ENCODE data around the gene SAP30BP.

The SAP30BP gene

DNA sequence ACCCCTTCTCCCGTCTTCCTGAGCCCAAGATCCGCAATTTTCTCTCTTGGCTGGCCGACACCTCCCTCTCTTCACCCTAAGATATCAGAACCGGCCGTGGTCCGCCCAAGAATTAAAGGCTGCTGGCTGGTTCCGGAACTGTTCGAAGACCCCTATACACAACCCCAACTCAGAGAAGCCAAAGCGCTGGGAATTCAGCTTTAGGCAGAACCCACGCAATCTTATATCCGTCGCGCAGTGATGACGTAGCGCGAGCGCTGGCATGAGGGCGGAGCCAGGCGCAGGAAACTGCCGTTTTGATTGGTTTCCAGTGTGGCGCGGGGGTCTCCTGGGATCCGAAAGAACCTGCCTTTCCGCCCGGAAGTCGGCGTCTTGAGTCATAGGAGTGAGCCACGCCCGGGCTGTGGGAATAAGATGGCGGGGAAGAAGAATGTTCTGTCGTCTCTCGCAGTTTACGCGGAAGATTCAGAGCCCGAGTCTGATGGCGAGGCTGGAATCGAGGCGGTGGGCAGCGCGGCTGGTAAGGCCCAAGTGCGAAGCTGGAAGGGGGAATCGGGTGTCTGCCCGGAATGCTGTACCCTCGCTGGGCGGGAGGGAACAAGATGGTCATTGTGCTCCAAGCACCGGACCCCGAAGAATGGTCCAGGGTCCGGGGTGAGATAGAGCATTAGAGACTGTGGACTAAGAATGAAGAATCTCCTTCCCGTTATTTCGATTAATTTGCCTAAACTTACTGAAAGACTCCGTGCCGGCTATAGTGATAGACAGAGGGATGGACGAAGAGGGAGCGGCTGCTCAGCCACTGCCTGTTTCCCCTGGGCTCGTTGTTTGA is at the start of gene SAP30BP, which contains the start of gene RECQL5:
Gene SAP30BP, plus strand, starts transcription at position 380 of the 832 bp plus-strand sequence. Its CDS starts 35 bp downstream, at position 415.
Gene RECQL5, minus strand, starts transcription at position 196 of the 832 bp plus-strand sequence. CDS start 597 bp downstream, outside the sequence.
- H4K20me1 ChIP-seq (ENCODE audit: control insufficient read depth, insufficient read depth, low read depth, low read length), result no peaks in the 10 kb centered on the region
- H3K4me1 ChIP-seq (ENCODE audit: control insufficient read depth, low read length), result peaks cover 46% of the 10 kb centered on the region
- peak within 1 kb of the TSS; percentile 97 for H3K4me3 ChIP-seq (ENCODE audit: low read length)
- H3K79me2 ChIP-seq (ENCODE audit: control insufficient read depth, low read length), result peaks cover 79% of the 10 kb centered on the region
- no peaks in the 10 kb centered on the region for H3K9me3 ChIP-seq (ENCODE audit: control insufficient read depth, insufficient read depth, low read length)
- H3K4me2 ChIP-seq (ENCODE audit: low read length), result peak within 1 kb of the TSS; percentile 86
- H3K27ac ChIP-seq (ENCODE audit: low read depth, low read length), result peak within 1 kb of the TSS; percentile 98
- H3K9me2 ChIP-seq (replicated peaks; ENCODE audit: control insufficient read depth, low read length), result no peaks in the 10 kb centered on the region
- peaks cover 74% of the 10 kb centered on the region for H3K36me3 ChIP-seq (ENCODE audit: control insufficient read depth, low read length)
- no peaks in the 10 kb centered on the region for H3K27me3 ChIP-seq (ENCODE audit: control insufficient read depth, low read length)
- H3F3A ChIP-seq (ENCODE audit: control insufficient read depth, insufficient read depth), result peaks cover 36% of the 10 kb centered on the region
- no peak for TF ChIP-seq EZH2phosphoT487 (IDR thresholded peaks at IDR 0.05; ENCODE audit: borderline replicate concordance, low read length)
- TF ChIP-seq, protein P1, sequence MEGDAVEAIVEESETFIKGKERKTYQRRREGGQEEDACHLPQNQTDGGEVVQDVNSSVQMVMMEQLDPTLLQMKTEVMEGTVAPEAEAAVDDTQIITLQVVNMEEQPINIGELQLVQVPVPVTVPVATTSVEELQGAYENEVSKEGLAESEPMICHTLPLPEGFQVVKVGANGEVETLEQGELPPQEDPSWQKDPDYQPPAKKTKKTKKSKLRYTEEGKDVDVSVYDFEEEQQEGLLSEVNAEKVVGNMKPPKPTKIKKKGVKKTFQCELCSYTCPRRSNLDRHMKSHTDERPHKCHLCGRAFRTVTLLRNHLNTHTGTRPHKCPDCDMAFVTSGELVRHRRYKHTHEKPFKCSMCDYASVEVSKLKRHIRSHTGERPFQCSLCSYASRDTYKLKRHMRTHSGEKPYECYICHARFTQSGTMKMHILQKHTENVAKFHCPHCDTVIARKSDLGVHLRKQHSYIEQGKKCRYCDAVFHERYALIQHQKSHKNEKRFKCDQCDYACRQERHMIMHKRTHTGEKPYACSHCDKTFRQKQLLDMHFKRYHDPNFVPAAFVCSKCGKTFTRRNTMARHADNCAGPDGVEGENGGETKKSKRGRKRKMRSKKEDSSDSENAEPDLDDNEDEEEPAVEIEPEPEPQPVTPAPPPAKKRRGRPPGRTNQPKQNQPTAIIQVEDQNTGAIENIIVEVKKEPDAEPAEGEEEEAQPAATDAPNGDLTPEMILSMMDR (IDR thresholded peaks at IDR 0.05; ENCODE audit: low read depth, low read length, poor library complexity, severe bottlenecking), result no peak

DNA sequence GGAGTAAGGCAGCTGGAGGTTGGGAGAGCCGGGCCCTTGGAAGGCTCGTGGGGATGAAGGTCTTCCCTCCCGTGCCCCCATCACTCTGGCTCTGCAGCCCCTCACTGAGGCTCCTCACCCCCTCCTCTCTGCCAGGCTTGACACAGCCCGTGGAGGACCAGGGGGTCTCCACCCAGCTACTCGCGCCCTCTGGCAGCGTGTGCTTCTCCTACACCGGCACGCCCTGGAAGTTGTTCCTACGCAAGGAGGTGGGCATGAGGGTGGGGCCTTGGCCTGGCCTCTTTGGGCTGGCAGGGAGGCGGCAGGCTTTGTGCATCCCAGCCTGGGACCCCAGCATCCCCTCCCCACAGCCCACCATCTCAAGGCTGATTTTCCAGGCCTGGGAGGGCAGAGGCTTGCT is 49.5 kb upstream of the SAP30BP start:
- no peaks in the 10 kb centered on the region for H3K9me3 ChIP-seq (ENCODE audit: control insufficient read depth, insufficient read depth, low read length)
- H3K79me2 ChIP-seq (ENCODE audit: control insufficient read depth, low read length), result no peaks in the 10 kb centered on the region
- H3K27me3 ChIP-seq (ENCODE audit: control insufficient read depth, low read length), result no peaks in the 10 kb centered on the region
- no peaks in the 10 kb centered on the region for H3K36me3 ChIP-seq (ENCODE audit: control insufficient read depth, low read length)
- no peaks in the 10 kb centered on the region for H3F3A ChIP-seq (ENCODE audit: control insufficient read depth, insufficient read depth)
- H3K4me2 ChIP-seq (ENCODE audit: low read length), result no peak overlapping the region
- TF ChIP-seq EZH2phosphoT487 (IDR thresholded peaks at IDR 0.05; ENCODE audit: borderline replicate concordance, low read length), result no peak
- TF ChIP-seq, protein P1 (IDR thresholded peaks at IDR 0.05; ENCODE audit: low read depth, low read length, poor library complexity, severe bottlenecking), result no peak
- no peaks in the 10 kb centered on the region for H3K4me1 ChIP-seq (ENCODE audit: control insufficient read depth, low read length)
- H4K20me1 ChIP-seq (ENCODE audit: control insufficient read depth, insufficient read depth, low read depth, low read length), result no peaks in the 10 kb centered on the region
- H3K9me2 ChIP-seq (replicated peaks; ENCODE audit: control insufficient read depth, low read length), result no peaks in the 10 kb centered on the region
- no peak overlapping the region for H3K27ac ChIP-seq (ENCODE audit: low read depth, low read length)
- H3K4me3 ChIP-seq (ENCODE audit: low read length), result no peak overlapping the region

DNA sequence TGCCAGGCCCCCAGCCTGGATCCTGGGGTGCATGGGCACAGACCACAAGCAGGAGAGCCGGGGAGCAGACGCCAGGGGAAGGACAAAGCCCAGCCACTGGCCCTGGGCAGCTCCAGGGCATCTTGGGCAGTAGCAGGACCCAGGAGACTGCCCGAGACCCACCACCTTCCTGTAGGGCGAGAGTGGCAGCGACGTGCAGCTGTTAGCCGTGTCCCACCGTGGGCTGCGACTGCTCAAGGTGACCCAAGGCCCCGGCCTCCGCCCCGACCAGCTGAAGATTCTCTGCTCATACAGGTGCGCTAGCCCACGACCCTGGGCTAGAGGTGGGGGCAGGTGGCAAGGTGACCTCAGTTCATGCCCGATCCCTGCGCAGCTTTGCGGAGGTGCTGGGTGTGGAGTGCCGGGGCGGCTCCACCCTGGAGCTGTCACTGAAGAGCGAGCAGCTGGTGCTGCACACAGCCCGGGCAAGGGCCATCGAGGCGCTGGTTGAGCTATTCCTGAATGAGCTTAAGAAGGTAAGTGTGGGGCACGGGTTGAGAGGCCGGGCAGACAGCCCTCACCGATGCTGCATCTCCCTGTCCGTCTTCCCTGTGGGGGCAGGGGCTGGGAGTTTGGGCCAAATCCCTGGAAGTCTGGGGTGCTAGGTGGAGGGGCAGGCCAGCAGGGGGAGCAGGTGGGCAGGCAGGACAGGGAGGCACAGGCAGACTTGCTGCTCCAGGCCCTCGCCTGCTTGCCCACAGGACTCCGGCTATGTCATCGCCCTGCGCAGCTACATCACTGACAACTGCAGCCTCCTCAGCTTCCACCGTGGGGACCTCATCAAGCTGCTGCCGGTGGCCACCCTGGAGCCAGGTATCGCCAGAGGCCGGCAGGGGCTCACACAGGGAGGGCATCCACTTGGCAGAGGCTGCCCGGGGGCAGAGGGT is 47.4 kb upstream of the SAP30BP start:
- no peak overlapping the region for H3K4me3 ChIP-seq (ENCODE audit: low read length)
- H3K27ac ChIP-seq (ENCODE audit: low read depth, low read length), result no peak overlapping the region
- no peaks in the 10 kb centered on the region for H3K9me3 ChIP-seq (ENCODE audit: control insufficient read depth, insufficient read depth, low read length)
- H3K27me3 ChIP-seq (ENCODE audit: control insufficient read depth, low read length), result no peaks in the 10 kb centered on the region
- H3F3A ChIP-seq (ENCODE audit: control insufficient read depth, insufficient read depth), result no peaks in the 10 kb centered on the region
- H3K9me2 ChIP-seq (replicated peaks; ENCODE audit: control insufficient read depth, low read length), result no peaks in the 10 kb centered on the region
- H3K36me3 ChIP-seq (ENCODE audit: control insufficient read depth, low read length), result no peaks in the 10 kb centered on the region
- H3K4me1 ChIP-seq (ENCODE audit: control insufficient read depth, low read length), result no peaks in the 10 kb centered on the region
- TF ChIP-seq EZH2phosphoT487 (IDR thresholded peaks at IDR 0.05; ENCODE audit: borderline replicate concordance, low read length), result no peak
- TF ChIP-seq, protein P1 (IDR thresholded peaks at IDR 0.05; ENCODE audit: low read depth, low read length, poor library complexity, severe bottlenecking), result peak; percentile 68
- no peaks in the 10 kb centered on the region for H3K79me2 ChIP-seq (ENCODE audit: control insufficient read depth, low read length)
- no peaks in the 10 kb centered on the region for H4K20me1 ChIP-seq (ENCODE audit: control insufficient read depth, insufficient read depth, low read depth, low read length)
- no peak overlapping the region for H3K4me2 ChIP-seq (ENCODE audit: low read length)
